OCI-LY3 (cell line): Measurements from ENCODE around the gene CEP104.

Source experiments
- H2AFZ ChIP-seq: fragments of 200-600, 300-600 bp; shearing (Covaris generic); 2 replicates; pipeline ENCODE4 v1.6.0; 2014; ENCODE audit warnings: antibody characterized with exemption, low read depth, low read length
- H3K27ac ChIP-seq: fragments of 200-600, 300-600 bp; sonication (generic); 2 replicates; pipeline ENCODE4 v1.5.1; 2014; ENCODE audit warnings: mild to moderate bottlenecking, low read length, moderate library complexity, mixed read lengths
- H3K27me3 ChIP-seq: fragments of 200-600, 300-600 bp; sonication (generic); 2 replicates; pipeline ENCODE4 v1.6.1; 2014; ENCODE audit warnings: low read depth, low read length, mixed read lengths
- H3K36me3 ChIP-seq: fragments of 200-600, 300-600 bp; sonication (generic); replicated peaks from 2 replicates; pipeline ENCODE3; 2014; ENCODE audit warnings: low read depth, low read length, mixed read lengths
- H3K4me1 ChIP-seq: fragments of 300-600, 200-600 bp; sonication (generic); 2 replicates; pipeline ENCODE4 v1.6.1; 2014; ENCODE audit warnings: low read length, mixed read lengths
- H3K4me2 ChIP-seq: fragments of 200-600, 300-600 bp; sonication (generic); 2 replicates; pipeline ENCODE4 v1.6.1; 2014; ENCODE audit warnings: low read length, mixed read lengths
- H3K4me3 ChIP-seq: fragments of 300-600, 200-600 bp; sonication (generic); 2 replicates; pipeline ENCODE4 v1.5.1; 2014; ENCODE audit warnings: antibody characterized with exemption, mild to moderate bottlenecking, low read length, moderate library complexity
- H3K79me2 ChIP-seq: fragments of 300-600, 200-600 bp; shearing (Covaris generic); 2 replicates; pipeline ENCODE4 v1.6.1; 2014; ENCODE audit warnings: mild to moderate bottlenecking, low read length, mixed read lengths
- H3K9ac ChIP-seq: fragments of 300-600, 200-600 bp; shearing (Covaris generic); 2 replicates; pipeline ENCODE4 v1.6.0; 2014; ENCODE audit warnings: mild to moderate bottlenecking, low read length, moderate library complexity
- H3K9me3 ChIP-seq: fragments of 200-600, 300-600 bp; shearing (Covaris generic); 2 replicates; pipeline ENCODE4 v1.6.1; 2014; ENCODE audit warnings: low read length, mixed read lengths; ENCODE audit not compliant: insufficient read depth
- H4K20me1 ChIP-seq: fragments of 200-600, 300-600 bp; sonication (generic); 2 replicates; pipeline ENCODE4 v1.6.1; 2016; ENCODE audit warnings: low read length, mixed read lengths; ENCODE audit not compliant: insufficient read depth
- CTCF ChIP-seq: fragments of 200-600, 300-600 bp; sonication (generic); IDR thresholded peaks from 2 replicates; pipeline ENCODE4 v1.5.1; 2014; ENCODE audit warnings: antibody characterized with exemption, low read length, low read depth
- EZH2phosphoT487 ChIP-seq: fragments of 200-600 bp; shearing (Covaris generic); IDR thresholded peaks from 2 replicates; pipeline ENCODE4 v1.6.1; 2018; ENCODE audit warnings: antibody characterized with exemption, mixed run types, low read depth

Gene CEP104

GRCh38 chr1:3838788-3839187 lies 18.2 kb downstream of the CEP104 start:
- Histone ChIP-seq H3K9me3 (peaks cover 14% of the 10 kb centered on the region; the same call in 1 of the 2 replicates), H3K4me1 (no peaks in the 10 kb centered on the region), H3K27me3 (no peaks in the 10 kb centered on the region), H3K27ac (no peak overlapping the region), H3K79me2 (no peaks in the 10 kb centered on the region), H2AFZ (no peak overlapping the region), H3K36me3 (peaks cover 49% of the 10 kb centered on the region), H4K20me1 (no peaks in the 10 kb centered on the region), H3K4me2 (no peak overlapping the region), H3K9ac (no peak overlapping the region), H3K4me3 (no peak overlapping the region)
- no peak for TF ChIP-seq CTCF
- no peak for TF ChIP-seq EZH2phosphoT487

GRCh38 chr1:3837685-3838084 lies 19.3 kb downstream of the CEP104 start:
- Histone ChIP-seq H3K27ac (no peak overlapping the region), H4K20me1 (no peaks in the 10 kb centered on the region), H3K4me3 (no peak overlapping the region), H3K4me1 (no peaks in the 10 kb centered on the region), H3K79me2 (no peaks in the 10 kb centered on the region), H3K36me3 (peaks cover 50% of the 10 kb centered on the region), H3K9me3 (peaks cover 14% of the 10 kb centered on the region; the same call in 1 of the 2 replicates), H3K4me2 (no peak overlapping the region), H3K9ac (no peak overlapping the region), H3K27me3 (no peaks in the 10 kb centered on the region), H2AFZ (no peak overlapping the region)
- no peak for TF ChIP-seq EZH2phosphoT487
- no peak for TF ChIP-seq CTCF

DNA sequence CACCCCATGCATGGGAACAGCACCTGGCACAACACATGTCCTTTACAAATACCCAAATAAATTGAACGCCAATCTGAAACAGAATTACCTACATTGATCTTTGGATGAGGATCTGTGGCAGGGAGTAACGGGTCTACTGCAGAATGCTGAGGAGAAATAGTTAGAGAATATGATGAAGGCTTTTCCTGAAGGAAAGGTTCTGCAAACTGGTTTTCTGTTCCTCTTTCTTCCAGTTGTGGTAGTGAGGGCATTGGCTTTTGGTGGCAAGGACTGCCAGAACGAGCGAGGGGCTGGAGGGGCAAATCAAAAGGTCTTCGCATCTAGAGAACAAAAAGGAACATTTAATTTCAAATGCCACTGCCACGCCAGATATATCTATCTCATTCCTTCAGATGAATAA lies 19.8 kb downstream of the CEP104 start:
- Histone ChIP-seq H3K79me2 (no peaks in the 10 kb centered on the region), H3K9ac (no peak overlapping the region), H3K27ac (no peak overlapping the region), H3K27me3 (no peaks in the 10 kb centered on the region), H3K4me1 (no peaks in the 10 kb centered on the region), H3K4me3 (no peak overlapping the region), H3K9me3 (peaks cover 14% of the 10 kb centered on the region; the same call in 1 of the 2 replicates), H3K36me3 (peaks cover 50% of the 10 kb centered on the region), H2AFZ (no peak overlapping the region), H4K20me1 (no peaks in the 10 kb centered on the region), H3K4me2 (no peak overlapping the region)
- no peak for TF ChIP-seq EZH2phosphoT487
- no peak for TF ChIP-seq CTCF

GRCh38 chr1:3836421-3836820 lies 20.6 kb downstream of the CEP104 start:
- Histone ChIP-seq H2AFZ (no peak overlapping the region), H3K9ac (no peak overlapping the region), H3K27me3 (no peaks in the 10 kb centered on the region), H3K4me3 (no peak overlapping the region), H3K36me3 (peaks cover 56% of the 10 kb centered on the region), H3K79me2 (no peaks in the 10 kb centered on the region), H3K9me3 (peaks cover 14% of the 10 kb centered on the region; the same call in 1 of the 2 replicates), H4K20me1 (no peaks in the 10 kb centered on the region), H3K4me1 (no peaks in the 10 kb centered on the region), H3K4me2 (no peak overlapping the region), H3K27ac (no peak overlapping the region)
- TF ChIP-seq EZH2phosphoT487 (no peak), CTCF (no peak)
